Progenitor cell of endocrine pancreas (in vitro differentiated cells): ENCODE data around the gene BLACAT1. TPM values are rescaled to one million over a fixed set of nuclear protein-coding genes. Genes with fewer than 3 reads are reported as not detected.

Source experiments
- DNase-seq: peaks from one replicate; pipeline ENCODE4 v3.0.0; 2021; ENCODE audit warnings: low spot score; ENCODE audit not compliant: unreplicated experiment
- H3K27ac Mint-ChIP-seq: 2 replicates; pipeline ENCODE4 v1.8.0; 2021; ENCODE audit warnings: mild to moderate bottlenecking, moderate library complexity, mixed read lengths
- H3K27me3 Mint-ChIP-seq: 2 replicates; pipeline ENCODE4 v1.8.0; 2021; ENCODE audit warnings: mixed read lengths
- H3K36me3 Mint-ChIP-seq: 2 replicates; pipeline ENCODE4 v1.8.0; 2022; ENCODE audit warnings: mixed read lengths; ENCODE audit not compliant: insufficient read depth
- H3K4me1 Mint-ChIP-seq: 2 replicates; pipeline ENCODE4 v1.8.0; 2021; ENCODE audit warnings: low read depth, mixed read lengths
- H3K4me3 Mint-ChIP-seq: 2 replicates; pipeline ENCODE4 v1.8.0; 2021; ENCODE audit warnings: low read depth, mild to moderate bottlenecking, moderate library complexity, mixed read lengths
- H3K9me3 Mint-ChIP-seq: 2 replicates; pipeline ENCODE4 v1.8.0; 2021; ENCODE audit warnings: low read depth, mixed read lengths
- CTCF ChIP-seq: fragments of 200-600 bp; sonication (generic); IDR thresholded peaks from one replicate; pipeline ENCODE4 v1.5.0; 2021; ENCODE audit warnings: antibody characterized with exemption, mild to moderate bottlenecking; ENCODE audit not compliant: unreplicated experiment
- total RNA-seq: library from RNA; stranded (reverse); gene quantifications from 2 replicates; pipeline ENCODE4 v1.2.1, GENCODE V29; 2021

The BLACAT1 gene
- total RNA-seq, 1 donor from 2014 or later: 6.3 TPM

DNA sequence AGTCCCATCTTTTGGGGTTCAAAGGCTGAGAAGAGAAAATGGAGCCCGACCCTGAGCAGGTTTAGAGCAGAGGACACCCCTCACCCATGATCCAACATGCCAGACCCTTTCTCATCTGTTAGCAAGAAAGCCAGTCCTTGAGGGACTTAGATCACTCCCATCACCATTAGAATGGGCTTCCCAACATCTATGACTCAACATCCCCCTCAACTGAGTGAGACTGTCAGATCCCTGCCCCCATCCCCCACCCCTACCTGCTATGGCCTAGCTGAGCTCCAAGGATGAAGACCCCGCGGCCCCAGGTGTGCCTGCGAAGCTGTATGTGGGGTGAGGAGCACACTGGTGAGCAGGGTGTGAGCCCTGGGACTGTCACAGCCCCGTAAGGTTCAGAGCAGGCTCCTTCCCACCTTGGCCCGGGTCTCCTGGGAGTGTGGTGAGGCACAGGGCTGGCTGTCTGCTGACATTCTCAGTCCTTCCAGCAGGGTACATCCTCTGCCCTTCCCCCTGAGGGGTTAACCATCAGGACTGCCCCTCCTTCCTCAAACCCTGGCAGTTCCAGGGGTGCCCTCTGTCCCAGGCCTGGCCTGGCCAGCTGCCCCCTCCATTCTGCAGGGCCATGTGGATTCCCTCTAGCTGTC is 21.4 kb upstream of the BLACAT1 start:
- no peak for TF ChIP-seq CTCF
- H3K27ac Mint-ChIP-seq: no peak overlapping the region
- no peak overlapping the region for H3K4me3 Mint-ChIP-seq
- peaks cover 4% of the 10 kb centered on the region for H3K4me1 Mint-ChIP-seq
- H3K36me3 Mint-ChIP-seq: no peaks in the 10 kb centered on the region
- H3K27me3 Mint-ChIP-seq: peaks cover 54% of the 10 kb centered on the region
- no peak for DNase-seq
- H3K9me3 Mint-ChIP-seq: peaks cover 10% of the 10 kb centered on the region

GRCh38 chr1:205476648-205477047 is 20.8 kb upstream of the BLACAT1 start:
- no peak overlapping the region for H3K27ac Mint-ChIP-seq
- no peaks in the 10 kb centered on the region for H3K36me3 Mint-ChIP-seq
- TF ChIP-seq CTCF: no peak
- no peak overlapping the region for H3K4me3 Mint-ChIP-seq
- no peak for DNase-seq
- H3K27me3 Mint-ChIP-seq: peaks cover 52% of the 10 kb centered on the region
- peaks cover 4% of the 10 kb centered on the region for H3K4me1 Mint-ChIP-seq
- peaks cover 10% of the 10 kb centered on the region for H3K9me3 Mint-ChIP-seq

GRCh38 chr1:205475855-205476254 is 20.0 kb upstream of the BLACAT1 start:
- H3K27ac Mint-ChIP-seq: no peak overlapping the region
- no peak for DNase-seq
- peaks cover 10% of the 10 kb centered on the region for H3K9me3 Mint-ChIP-seq
- H3K27me3 Mint-ChIP-seq: peaks cover 46% of the 10 kb centered on the region
- H3K36me3 Mint-ChIP-seq: no peaks in the 10 kb centered on the region
- peaks cover 4% of the 10 kb centered on the region for H3K4me1 Mint-ChIP-seq
- no peak for TF ChIP-seq CTCF
- H3K4me3 Mint-ChIP-seq: no peak overlapping the region

- DNase-seq: no peak
Measured at GRCh38 chr1:205474571-205474970, 18.7 kb upstream of the BLACAT1 start.

GRCh38 chr1:205473966-205474365 is 18.1 kb upstream of the BLACAT1 start:
- H3K27ac Mint-ChIP-seq: no peak overlapping the region
- TF ChIP-seq CTCF: no peak
- peaks cover 10% of the 10 kb centered on the region for H3K9me3 Mint-ChIP-seq
- no peak overlapping the region for H3K4me3 Mint-ChIP-seq
- H3K27me3 Mint-ChIP-seq: peaks cover 31% of the 10 kb centered on the region
- H3K36me3 Mint-ChIP-seq: no peaks in the 10 kb centered on the region
- no peak for DNase-seq
- peaks cover 16% of the 10 kb centered on the region for H3K4me1 Mint-ChIP-seq

More at GRCh38 chr1:205474571-205474970, 18.7 kb upstream of the BLACAT1 start:
- TF ChIP-seq CTCF: no peak
- peaks cover 33% of the 10 kb centered on the region for H3K27me3 Mint-ChIP-seq
- H3K4me3 Mint-ChIP-seq: no peak overlapping the region
- peaks cover 10% of the 10 kb centered on the region for H3K9me3 Mint-ChIP-seq
- peaks cover 13% of the 10 kb centered on the region for H3K4me1 Mint-ChIP-seq
- no peak overlapping the region for H3K27ac Mint-ChIP-seq
- H3K36me3 Mint-ChIP-seq: no peaks in the 10 kb centered on the region
